IPS-18a (cell line): ENCODE results near the gene MAN2A2.
"Not testable (repeated sequence)": the region's sequence is repeated elsewhere in the genome, so short reads cannot be mapped to it uniquely, and the experiment has no call there.

Experiments
- H3K27ac ChIP-seq: one replicate; pipeline ENCODE4 v1.5.1; 2013; ENCODE audit warnings: low read length
- H3K27me3 ChIP-seq: one replicate; pipeline ENCODE4 v1.6.1; 2013; ENCODE audit warnings: mild to moderate bottlenecking, low read length; ENCODE audit not compliant: control insufficient read depth, insufficient read depth
- H3K36me3 ChIP-seq: one replicate; pipeline ENCODE4 v1.6.1; 2013; ENCODE audit warnings: low read depth, low read length; ENCODE audit not compliant: control insufficient read depth
- H3K4me1 ChIP-seq: one replicate; pipeline ENCODE4 v1.6.1; 2013; ENCODE audit warnings: low read depth, low read length; ENCODE audit not compliant: control insufficient read depth
- H3K4me3 ChIP-seq: one replicate; pipeline ENCODE4 v1.5.1; 2013; ENCODE audit warnings: low read length
- H3K9ac ChIP-seq: one replicate; pipeline ENCODE4 v1.6.1; 2013; ENCODE audit warnings: mild to moderate bottlenecking, low read length, moderate library complexity
- H3K9me3 ChIP-seq: one replicate; pipeline ENCODE4 v1.6.1; 2013; ENCODE audit warnings: low read depth, low read length; ENCODE audit not compliant: control insufficient read depth

MAN2A2 gene

GRCh38 chr15:90901175-90902039, 1.7 kb upstream of the MAN2A2 start:
- Histone ChIP-seq H3K4me1 (peaks cover 7% of the 10 kb centered on the region), H3K27me3 (peaks cover 28% of the 10 kb centered on the region), H3K9me3 (no peaks in the 10 kb centered on the region), H3K27ac (no peak overlapping the region), H3K9ac (peak overlapping the region; percentile 38), H3K36me3 (no peaks in the 10 kb centered on the region), H3K4me3 (peak overlapping the region; percentile 80)

- Histone ChIP-seq H3K4me1 (peaks cover 7% of the 10 kb centered on the region), H3K9me3 (no peaks in the 10 kb centered on the region), H3K4me3 (peak overlapping the region; percentile 80), H3K9ac (peak overlapping the region; percentile 38), H3K27ac (no peak overlapping the region), H3K36me3 (no peaks in the 10 kb centered on the region), H3K27me3 (peaks cover 28% of the 10 kb centered on the region)
Measured at GRCh38 chr15:90902040-90902839, 862 bp upstream of the MAN2A2 start.

GRCh38 chr15:90903733-90904536, 833 bp downstream of the MAN2A2 start:
- peaks cover 7% of the 10 kb centered on the region for H3K4me1 ChIP-seq
- H3K9me3 ChIP-seq = no peaks in the 10 kb centered on the region
- peak overlapping the region; percentile 18 for H3K9ac ChIP-seq
- H3K4me3 ChIP-seq = peak overlapping the region; percentile 67
- no peak overlapping the region for H3K27ac ChIP-seq
- peaks cover 28% of the 10 kb centered on the region for H3K27me3 ChIP-seq
- no peaks in the 10 kb centered on the region for H3K36me3 ChIP-seq

GRCh38 chr15:90904746-90905145, 1.6 kb downstream of the MAN2A2 start:
- H3K27ac ChIP-seq = no peak overlapping the region
- H3K36me3 ChIP-seq = no peaks in the 10 kb centered on the region
- no peak overlapping the region for H3K9ac ChIP-seq
- H3K27me3 ChIP-seq = peaks cover 28% of the 10 kb centered on the region
- H3K4me1 ChIP-seq = peaks cover 7% of the 10 kb centered on the region
- H3K4me3 ChIP-seq = no peak overlapping the region
- H3K9me3 ChIP-seq = no peaks in the 10 kb centered on the region

- H3K4me3 ChIP-seq = no peak overlapping the region
- no peaks in the 10 kb centered on the region for H3K36me3 ChIP-seq
- peaks cover 28% of the 10 kb centered on the region for H3K27me3 ChIP-seq
- H3K27ac ChIP-seq = no peak overlapping the region
- H3K4me1 ChIP-seq = peaks cover 7% of the 10 kb centered on the region
- H3K9ac ChIP-seq = no peak overlapping the region
- no peaks in the 10 kb centered on the region for H3K9me3 ChIP-seq
Measured at GRCh38 chr15:90905306-90906180, 2.4 kb downstream of the MAN2A2 start.

GRCh38 chr15:90906181-90906849, 3.2 kb downstream of the MAN2A2 start:
- H3K36me3 ChIP-seq = no peaks in the 10 kb centered on the region
- peaks cover 25% of the 10 kb centered on the region for H3K27me3 ChIP-seq
- peaks cover 7% of the 10 kb centered on the region for H3K4me1 ChIP-seq
- no peak overlapping the region for H3K4me3 ChIP-seq
- H3K9ac ChIP-seq = no peak overlapping the region
- no peak overlapping the region for H3K27ac ChIP-seq
- H3K9me3 ChIP-seq = no peaks in the 10 kb centered on the region

- no peaks in the 10 kb centered on the region for H3K4me1 ChIP-seq
- H3K36me3 ChIP-seq = no peaks in the 10 kb centered on the region
- no peak overlapping the region for H3K27ac ChIP-seq
- no peak overlapping the region for H3K4me3 ChIP-seq
- peaks cover 19% of the 10 kb centered on the region for H3K27me3 ChIP-seq
- H3K9me3 ChIP-seq = no peaks in the 10 kb centered on the region
- no peak overlapping the region for H3K9ac ChIP-seq
Measured at GRCh38 chr15:90907051-90907660, 4.1 kb downstream of the MAN2A2 start.

- Histone ChIP-seq H3K27me3 (peaks cover 19% of the 10 kb centered on the region), H3K36me3 (no peaks in the 10 kb centered on the region), H3K4me3 (no peak overlapping the region), H3K9ac (no peak overlapping the region), H3K9me3 (no peaks in the 10 kb centered on the region), H3K27ac (no peak overlapping the region), H3K4me1 (no peaks in the 10 kb centered on the region)
Measured at GRCh38 chr15:90907838-90908507, 4.9 kb downstream of the MAN2A2 start.

GRCh38 chr15:90909449-90909848, 6.3 kb downstream of the MAN2A2 start:
- not testable (repeated sequence) for H3K4me3 ChIP-seq, H3K27me3 ChIP-seq, H3K4me1 ChIP-seq, H3K9me3 ChIP-seq, H3K9ac ChIP-seq, H3K27ac ChIP-seq, H3K36me3 ChIP-seq

GRCh38 chr15:90909976-90910375, 6.9 kb downstream of the MAN2A2 start:
- Histone ChIP-seq H3K4me1 (no peaks in the 10 kb centered on the region), H3K27ac (no peak overlapping the region), H3K9me3 (no peaks in the 10 kb centered on the region), H3K4me3 (no peak overlapping the region), H3K9ac (no peak overlapping the region), H3K36me3 (no peaks in the 10 kb centered on the region), H3K27me3 (peaks cover 1% of the 10 kb centered on the region)
